DMS79 (cell line): ENCODE data around the gene SEC11A.
"Not testable (repeated sequence)": the region's sequence is repeated elsewhere in the genome, so short reads cannot be mapped to it uniquely, and the experiment has no call there.

Experiments
- DNase-seq: peaks from one replicate; lab custom pipeline; 2025; lab: John Stamatoyannopoulos, UW

Gene SEC11A

DNA sequence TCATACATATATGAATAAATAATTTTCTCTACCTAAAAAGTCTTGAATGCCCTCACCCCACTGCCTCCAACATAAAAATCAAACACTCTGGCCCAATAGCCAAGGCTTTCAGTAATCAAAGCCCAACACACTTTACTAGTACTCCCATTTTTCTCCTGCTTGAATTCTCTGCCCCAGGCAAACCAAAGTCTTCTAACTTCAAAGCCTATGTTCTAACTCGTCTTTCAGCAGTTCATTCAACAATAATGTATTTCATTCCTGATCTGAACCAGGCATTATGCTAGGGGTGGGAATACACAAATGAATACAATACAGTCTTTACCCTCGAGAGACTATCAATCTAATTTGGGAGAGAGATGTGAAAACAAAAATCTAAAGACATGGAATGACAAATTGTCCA is 21.1 kb upstream of the SEC11A start:
- DNase-seq, result no peak

DNA sequence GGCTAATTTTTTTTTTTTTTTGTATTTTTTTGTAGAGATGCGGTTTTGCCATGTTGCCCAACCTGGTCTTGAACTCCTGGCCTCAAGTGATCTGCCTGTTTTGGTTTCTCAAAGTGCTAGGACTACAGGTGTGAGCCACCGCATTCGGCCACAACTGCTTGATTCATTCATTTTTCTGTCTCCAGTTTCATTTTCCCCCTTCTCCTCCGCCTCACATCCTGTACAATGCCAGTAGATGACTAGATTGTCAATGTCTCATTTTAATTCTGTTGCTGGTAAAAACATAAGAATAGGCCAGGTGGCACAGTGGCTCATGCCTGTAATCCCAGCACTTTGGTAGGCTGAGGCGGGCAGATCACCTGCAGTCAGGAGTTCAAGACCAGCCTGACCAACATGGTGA is 20.4 kb upstream of the SEC11A start:
- no peak for DNase-seq

- DNase-seq, result not testable (repeated sequence)
Measured at GRCh38 chr15:84735480-84736061, 19.6 kb upstream of the SEC11A start.

GRCh38 chr15:84734794-84735479 is 19.0 kb upstream of the SEC11A start:
- DNase-seq, result peak; percentile 46

- no peak for DNase-seq
Measured at GRCh38 chr15:84731774-84732173, 15.8 kb upstream of the SEC11A start.

DNA sequence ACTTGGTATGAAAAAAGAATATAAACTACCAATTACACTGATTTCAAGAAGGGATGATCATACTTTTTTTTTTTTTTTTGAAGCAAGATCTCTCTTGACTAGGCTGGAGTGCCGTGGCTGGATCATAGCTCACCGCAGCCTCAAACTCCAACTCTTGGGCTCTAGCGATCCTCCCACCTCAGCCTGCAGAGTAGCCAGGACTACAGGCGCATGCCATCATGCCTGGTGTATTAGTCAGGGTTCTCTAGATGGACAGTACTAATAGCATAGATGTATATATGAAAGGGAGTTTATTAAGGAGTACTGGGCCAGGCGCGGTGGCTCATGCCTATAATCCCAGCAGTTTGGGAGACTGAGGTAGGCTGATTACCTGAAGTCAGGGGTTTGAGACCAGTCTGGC is 11.5 kb upstream of the SEC11A start:
- no peak for DNase-seq

- no peak for DNase-seq
Measured at GRCh38 chr15:84725001-84725491, 9.1 kb upstream of the SEC11A start.

- DNase-seq, result no peak
Measured at GRCh38 chr15:84722628-84723027, 6.7 kb upstream of the SEC11A start.

DNA sequence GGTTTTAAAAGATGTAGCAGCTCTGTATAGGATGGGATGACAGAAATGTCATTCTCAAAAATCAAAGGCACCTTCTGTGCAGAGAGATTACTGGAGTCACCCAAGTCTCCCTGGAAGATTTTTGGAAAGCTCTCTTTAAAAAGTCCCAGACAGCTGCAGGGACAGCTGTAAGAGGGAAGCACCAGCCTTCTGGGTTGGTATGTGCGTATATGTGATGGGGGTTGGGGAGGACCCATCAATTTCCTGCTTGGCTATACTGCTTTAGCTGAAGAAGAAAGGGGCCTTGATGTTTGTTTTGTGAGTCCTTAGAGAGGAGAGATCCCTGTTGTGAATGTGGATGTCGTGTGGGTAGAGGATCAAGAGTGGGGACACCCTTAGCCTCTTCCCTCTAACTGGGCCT is 5.4 kb upstream of the SEC11A start:
- no peak for DNase-seq

DNA sequence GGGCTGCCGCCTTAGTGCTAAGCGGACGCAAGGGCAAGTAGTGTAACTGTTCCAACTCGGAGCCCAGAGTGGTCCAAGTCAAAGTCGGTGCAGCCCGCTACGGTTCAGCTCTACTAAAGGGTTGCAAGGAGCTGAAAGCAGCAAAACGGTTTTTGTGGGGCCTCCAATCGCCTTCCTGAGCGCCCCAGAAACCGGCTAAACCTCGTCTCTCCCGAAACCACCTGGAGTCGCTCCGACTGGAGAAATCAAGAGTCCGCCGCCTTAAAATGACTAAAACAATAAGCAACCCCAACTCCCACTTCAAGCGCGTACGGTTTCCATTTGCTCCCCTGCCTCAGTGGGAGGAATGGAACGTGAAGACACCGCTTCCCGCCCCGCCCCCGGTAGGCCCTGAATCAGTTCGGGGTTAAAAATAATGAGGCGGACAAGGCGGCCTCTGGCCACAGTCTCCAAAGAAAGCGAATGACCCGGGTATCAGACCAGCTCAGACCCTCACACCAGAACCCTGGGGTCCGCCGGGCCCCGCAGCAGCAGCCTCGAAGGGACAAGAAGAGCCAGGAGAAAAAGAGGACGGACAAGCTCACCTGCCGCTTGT is 401 bp downstream of the SEC11A start:
- no peak for DNase-seq

DNA sequence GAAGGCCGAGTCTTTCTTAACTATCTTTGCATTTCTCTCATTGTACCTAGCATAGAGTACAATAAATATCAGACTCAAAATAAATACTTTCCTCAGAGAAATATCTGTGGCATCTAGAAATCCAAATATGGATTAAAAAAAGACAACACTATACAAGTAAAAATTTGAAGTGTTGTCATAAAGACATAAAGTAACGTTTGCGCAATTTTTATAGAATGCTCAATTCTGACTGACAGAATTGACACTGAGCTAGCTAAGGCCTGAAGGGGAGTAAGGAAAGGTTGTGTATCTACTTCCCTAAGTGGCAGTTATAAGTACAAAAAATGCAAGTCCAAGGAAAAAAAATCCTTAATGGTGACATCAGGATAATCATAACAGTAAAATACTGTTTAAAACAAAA is 1.1 kb downstream of the SEC11A start:
- DNase-seq, result no peak

GRCh38 chr15:84714372-84714771 is 1.6 kb downstream of the SEC11A start:
- DNase-seq, result no peak

- no peak for DNase-seq
Measured at GRCh38 chr15:84703808-84704207, 12.1 kb downstream of the SEC11A start.

DNA sequence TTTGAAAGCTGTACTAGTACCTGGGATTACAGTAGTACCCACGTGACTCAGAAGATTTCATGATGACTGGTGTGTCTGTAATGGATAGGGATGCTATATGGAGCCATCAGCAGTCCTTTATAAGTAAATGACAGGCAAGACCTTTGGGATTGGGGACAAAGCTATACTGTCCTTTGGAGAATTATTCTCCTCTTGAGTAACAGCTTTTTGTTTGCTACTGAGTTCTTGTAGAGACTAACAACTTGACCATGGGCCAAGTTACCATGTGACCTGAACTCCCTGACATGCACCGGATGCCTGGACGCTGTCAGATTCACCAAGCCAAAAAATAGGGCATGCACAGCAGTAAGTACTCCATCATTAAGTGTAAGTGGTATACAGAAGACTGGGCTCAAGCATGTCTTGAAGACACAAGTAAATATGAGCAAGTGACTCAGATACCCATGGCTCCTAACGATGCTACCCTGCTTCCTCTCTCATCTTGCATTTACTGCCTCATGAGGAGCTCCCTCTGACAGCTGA is 12.9 kb downstream of the SEC11A start:
- no peak for DNase-seq

GRCh38 chr15:84699538-84700191 is 16.3 kb downstream of the SEC11A start:
- DNase-seq, result no peak

- DNase-seq, result no peak
Measured at GRCh38 chr15:84697236-84697990, 18.5 kb downstream of the SEC11A start.

- DNase-seq, result no peak
Measured at GRCh38 chr15:84696757-84697156, 19.2 kb downstream of the SEC11A start.

GRCh38 chr15:84690342-84690741 is 25.6 kb downstream of the SEC11A start:
- DNase-seq, result no peak

DNA sequence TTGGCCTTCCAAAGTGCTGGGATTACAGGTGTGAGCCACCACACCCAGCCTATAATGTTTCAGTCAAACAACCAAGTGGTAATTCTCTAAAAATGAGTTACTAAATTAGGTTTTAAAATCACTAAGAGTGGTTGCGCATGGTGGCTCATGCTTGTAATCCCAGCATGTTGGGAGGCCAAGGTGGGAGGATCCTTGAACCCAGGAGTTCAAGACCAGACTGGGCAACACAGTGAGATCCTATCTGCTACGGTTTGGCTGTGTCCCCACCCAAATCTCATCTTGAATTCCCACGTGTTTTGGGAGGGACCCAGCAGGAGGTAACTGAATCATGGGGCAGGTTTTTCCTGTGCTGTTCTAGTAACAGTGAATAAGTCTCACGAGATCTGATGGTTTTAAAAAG is 26.1 kb downstream of the SEC11A start:
- DNase-seq, result no peak

DNA sequence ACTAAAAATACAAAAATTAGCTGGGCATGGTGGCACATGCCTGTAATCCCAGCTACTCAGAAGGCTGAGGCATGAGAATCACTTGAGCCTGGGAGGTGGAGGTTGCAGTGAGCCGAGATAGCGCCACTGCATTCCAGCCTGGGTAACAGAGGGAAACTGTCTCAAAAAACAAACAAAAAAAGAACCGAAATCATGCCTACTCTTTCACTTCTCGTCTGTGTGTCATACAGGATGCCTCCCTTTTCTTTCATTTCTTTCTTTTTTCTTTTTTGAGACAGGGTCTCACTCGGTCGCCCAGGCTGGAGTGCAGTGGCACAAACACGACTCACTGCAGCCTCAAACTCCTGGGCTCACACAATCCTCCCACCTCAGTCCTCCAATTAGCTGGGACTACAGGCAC is 29.5 kb downstream of the SEC11A start:
- DNase-seq, result not testable (repeated sequence)

DNA sequence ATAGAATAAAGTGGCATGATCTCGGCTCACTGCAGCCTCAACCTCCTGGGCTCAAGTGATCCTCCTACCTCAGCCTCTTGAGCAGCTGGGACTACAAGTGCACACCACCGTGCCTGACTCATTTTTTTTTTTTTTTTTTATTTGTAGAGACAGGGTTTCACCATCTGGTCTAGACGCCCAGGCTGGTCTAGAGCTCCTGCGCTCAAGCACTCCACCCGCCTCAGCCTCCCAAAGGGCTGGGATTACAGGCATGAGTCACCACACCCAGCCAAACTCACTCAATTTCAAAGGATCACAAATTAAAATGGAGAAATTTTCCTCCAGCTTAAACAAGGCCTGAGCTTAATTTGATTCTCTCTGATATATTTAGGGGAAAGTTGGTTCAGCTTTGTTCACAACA is 30.6 kb downstream of the SEC11A start:
- DNase-seq, result no peak

DNA sequence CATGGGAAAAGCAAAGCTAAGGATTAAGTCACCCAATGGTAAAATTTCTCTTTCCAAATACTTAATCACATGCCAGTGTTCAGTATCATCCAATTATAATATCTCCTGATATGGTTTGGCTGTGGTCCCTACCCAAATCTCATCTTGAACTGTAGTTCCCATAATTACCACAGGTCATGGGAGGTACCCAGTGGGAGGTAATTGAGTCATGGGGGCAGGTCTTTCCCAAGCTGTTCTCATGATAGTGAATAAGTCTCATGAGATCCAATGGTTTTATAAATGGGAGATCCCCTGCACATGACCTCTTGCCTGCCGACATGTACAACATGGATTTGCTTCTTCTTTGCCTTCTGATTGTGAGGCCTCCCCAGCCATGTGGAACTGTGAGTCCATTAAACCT is 31.8 kb downstream of the SEC11A start:
- DNase-seq, result no peak
